Progenitor cell of endocrine pancreas (in vitro differentiated cells): ENCODE measurements around the gene MCM5. TPM values are rescaled to one million over a fixed set of nuclear protein-coding genes. Genes with fewer than 3 reads are reported as not detected.

ENCODE experiments used
- DNase-seq: peaks from one replicate; pipeline ENCODE4 v3.0.0; 2021; ENCODE audit warnings: low spot score; ENCODE audit not compliant: unreplicated experiment
- H3K27ac Mint-ChIP-seq: 2 replicates; pipeline ENCODE4 v1.8.0; 2021; ENCODE audit warnings: mild to moderate bottlenecking, moderate library complexity, mixed read lengths
- H3K27me3 Mint-ChIP-seq: 2 replicates; pipeline ENCODE4 v1.8.0; 2021; ENCODE audit warnings: mixed read lengths
- H3K36me3 Mint-ChIP-seq: 2 replicates; pipeline ENCODE4 v1.8.0; 2022; ENCODE audit warnings: mixed read lengths; ENCODE audit not compliant: insufficient read depth
- H3K4me1 Mint-ChIP-seq: 2 replicates; pipeline ENCODE4 v1.8.0; 2021; ENCODE audit warnings: low read depth, mixed read lengths
- H3K4me3 Mint-ChIP-seq: 2 replicates; pipeline ENCODE4 v1.8.0; 2021; ENCODE audit warnings: low read depth, mild to moderate bottlenecking, moderate library complexity, mixed read lengths
- H3K9me3 Mint-ChIP-seq: 2 replicates; pipeline ENCODE4 v1.8.0; 2021; ENCODE audit warnings: low read depth, mixed read lengths
- total RNA-seq: library from RNA; stranded (reverse); gene quantifications from 2 replicates; pipeline ENCODE4 v1.2.1, GENCODE V29; 2021
- TF ChIP-seq, protein P1 (sequence below): fragments of 200-600 bp; sonication (generic); IDR thresholded peaks from one replicate; pipeline ENCODE4 v1.5.0; 2021; ENCODE audit warnings: antibody characterized with exemption, mild to moderate bottlenecking; ENCODE audit not compliant: unreplicated experiment

The MCM5 gene
- total RNA-seq, 1 donor from 2014 or later: 92.8 TPM

DNA sequence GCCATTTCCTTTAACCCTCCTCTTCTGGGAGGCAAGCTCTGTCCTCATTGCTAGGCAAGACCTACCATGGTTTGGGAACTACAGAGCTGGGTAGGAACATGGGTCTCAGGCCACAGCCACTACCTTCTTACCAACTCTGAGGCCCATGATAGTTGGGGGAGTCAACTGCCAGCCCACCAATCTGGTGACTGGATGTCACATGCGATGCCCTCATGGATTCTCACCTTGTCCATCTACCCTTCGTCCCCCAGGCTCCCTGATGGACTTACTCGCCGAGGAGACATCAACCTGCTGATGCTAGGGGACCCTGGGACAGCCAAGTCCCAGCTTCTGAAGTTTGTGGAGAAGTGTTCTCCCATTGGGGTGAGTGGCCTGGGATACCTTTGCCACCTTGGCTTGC lies 13.7 kb downstream of the MCM5 start:
- Mint-ChIP-seq H3K4me3 (no peak overlapping the region), H3K27me3 (no peaks in the 10 kb centered on the region), H3K9me3 (no peaks in the 10 kb centered on the region), H3K27ac (peak overlapping the region; percentile 74), H3K4me1 (no peaks in the 10 kb centered on the region), H3K36me3 (peaks cover 18% of the 10 kb centered on the region)
- no peak for DNase-seq
- TF ChIP-seq, protein P1, sequence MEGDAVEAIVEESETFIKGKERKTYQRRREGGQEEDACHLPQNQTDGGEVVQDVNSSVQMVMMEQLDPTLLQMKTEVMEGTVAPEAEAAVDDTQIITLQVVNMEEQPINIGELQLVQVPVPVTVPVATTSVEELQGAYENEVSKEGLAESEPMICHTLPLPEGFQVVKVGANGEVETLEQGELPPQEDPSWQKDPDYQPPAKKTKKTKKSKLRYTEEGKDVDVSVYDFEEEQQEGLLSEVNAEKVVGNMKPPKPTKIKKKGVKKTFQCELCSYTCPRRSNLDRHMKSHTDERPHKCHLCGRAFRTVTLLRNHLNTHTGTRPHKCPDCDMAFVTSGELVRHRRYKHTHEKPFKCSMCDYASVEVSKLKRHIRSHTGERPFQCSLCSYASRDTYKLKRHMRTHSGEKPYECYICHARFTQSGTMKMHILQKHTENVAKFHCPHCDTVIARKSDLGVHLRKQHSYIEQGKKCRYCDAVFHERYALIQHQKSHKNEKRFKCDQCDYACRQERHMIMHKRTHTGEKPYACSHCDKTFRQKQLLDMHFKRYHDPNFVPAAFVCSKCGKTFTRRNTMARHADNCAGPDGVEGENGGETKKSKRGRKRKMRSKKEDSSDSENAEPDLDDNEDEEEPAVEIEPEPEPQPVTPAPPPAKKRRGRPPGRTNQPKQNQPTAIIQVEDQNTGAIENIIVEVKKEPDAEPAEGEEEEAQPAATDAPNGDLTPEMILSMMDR: no peak

DNA sequence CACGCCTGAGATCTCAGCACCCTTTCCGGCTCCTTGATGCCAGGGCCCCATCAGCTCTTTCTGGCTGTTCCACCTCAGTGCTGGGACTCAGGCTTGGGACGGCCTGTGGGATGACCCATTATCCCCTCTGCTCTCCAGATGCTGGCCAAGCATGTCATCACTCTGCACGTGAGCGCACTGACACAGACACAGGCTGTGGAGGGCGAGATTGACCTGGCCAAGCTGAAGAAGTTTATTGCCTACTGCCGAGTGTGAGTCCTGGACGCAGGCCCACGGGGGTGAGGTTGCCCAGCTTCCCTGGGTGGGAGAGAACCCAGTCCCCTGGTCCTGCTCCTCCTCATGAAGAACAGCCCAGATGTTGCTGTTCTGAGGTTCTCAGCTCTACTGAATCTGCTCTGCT lies 17.7 kb downstream of the MCM5 start:
- Mint-ChIP-seq H3K9me3 (no peaks in the 10 kb centered on the region), H3K27ac (no peak overlapping the region), H3K4me1 (no peaks in the 10 kb centered on the region), H3K27me3 (no peaks in the 10 kb centered on the region), H3K4me3 (no peak overlapping the region), H3K36me3 (peaks cover 12% of the 10 kb centered on the region)
- TF ChIP-seq, protein P1: no peak
- DNase-seq: no peak

DNA sequence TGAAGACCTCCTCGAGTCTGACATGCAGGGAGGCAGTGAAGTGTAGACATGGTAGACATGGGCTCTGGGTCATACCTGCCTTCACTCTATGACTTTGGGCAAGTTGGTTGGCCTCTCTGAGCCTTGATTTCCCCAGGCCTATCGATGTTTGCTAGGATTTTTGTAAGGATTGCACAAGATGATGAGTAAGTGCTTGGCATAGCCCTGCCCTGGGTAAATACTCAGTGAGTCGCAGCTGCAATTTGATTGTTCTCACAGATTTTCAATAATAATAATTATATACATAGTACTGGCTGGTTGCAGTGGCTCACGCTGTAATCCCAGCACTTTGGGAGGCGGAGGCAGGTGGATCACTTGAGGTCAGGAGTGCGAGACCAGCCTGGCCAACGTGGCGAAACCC lies 18.1 kb downstream of the MCM5 start:
- H3K27ac Mint-ChIP-seq: no peak overlapping the region
- H3K36me3 Mint-ChIP-seq: peaks cover 12% of the 10 kb centered on the region
- no peaks in the 10 kb centered on the region for H3K4me1 Mint-ChIP-seq
- H3K9me3 Mint-ChIP-seq: no peaks in the 10 kb centered on the region
- DNase-seq: no peak
- TF ChIP-seq, protein P1: no peak
- no peak overlapping the region for H3K4me3 Mint-ChIP-seq
- H3K27me3 Mint-ChIP-seq: no peaks in the 10 kb centered on the region

DNA sequence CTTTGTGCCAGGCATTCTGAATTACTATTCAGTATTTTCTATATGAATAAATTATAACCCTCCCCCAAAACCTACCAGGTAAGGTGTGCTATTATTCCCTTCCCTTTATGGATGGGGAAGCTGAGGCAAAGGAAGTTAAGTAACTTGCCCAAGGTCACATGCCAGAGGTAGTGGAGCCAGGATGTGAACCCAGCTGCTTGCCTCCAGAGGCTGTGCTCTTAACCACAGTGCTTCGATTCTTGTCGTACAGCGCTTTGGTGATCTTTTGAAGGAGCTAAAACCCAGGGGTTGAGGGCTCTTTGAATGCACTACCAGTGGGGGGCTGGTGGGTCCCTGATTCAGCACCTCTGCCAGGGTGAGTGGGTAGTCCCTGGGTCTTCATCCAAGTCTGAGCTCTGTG lies 18.8 kb downstream of the MCM5 start:
- DNase-seq: no peak
- TF ChIP-seq, protein P1: no peak
- Mint-ChIP-seq H3K4me1 (no peaks in the 10 kb centered on the region), H3K27ac (no peak overlapping the region), H3K4me3 (no peak overlapping the region), H3K27me3 (no peaks in the 10 kb centered on the region), H3K36me3 (peaks cover 12% of the 10 kb centered on the region), H3K9me3 (no peaks in the 10 kb centered on the region)

DNA sequence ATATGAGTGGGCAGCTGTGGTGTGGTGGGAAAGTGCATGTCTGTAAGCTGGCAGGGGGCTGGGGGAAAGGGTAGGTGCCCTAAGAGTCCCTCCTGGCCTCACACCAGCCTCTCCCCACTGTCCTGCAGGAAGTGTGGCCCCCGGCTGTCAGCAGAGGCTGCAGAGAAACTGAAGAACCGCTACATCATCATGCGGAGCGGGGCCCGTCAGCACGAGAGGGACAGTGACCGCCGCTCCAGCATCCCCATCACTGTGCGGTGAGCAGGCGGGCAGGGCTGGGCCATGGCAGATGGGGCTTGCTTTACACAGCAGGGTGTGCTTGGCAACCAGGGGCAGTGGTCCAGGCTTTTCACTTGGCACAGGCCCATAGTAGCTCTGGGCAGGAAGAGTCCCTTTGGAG lies 19.8 kb downstream of the MCM5 start:
- H3K27ac Mint-ChIP-seq: no peak overlapping the region
- no peaks in the 10 kb centered on the region for H3K9me3 Mint-ChIP-seq
- no peaks in the 10 kb centered on the region for H3K4me1 Mint-ChIP-seq
- DNase-seq: no peak
- H3K36me3 Mint-ChIP-seq: peaks cover 16% of the 10 kb centered on the region
- no peak overlapping the region for H3K4me3 Mint-ChIP-seq
- TF ChIP-seq, protein P1: no peak
- no peaks in the 10 kb centered on the region for H3K27me3 Mint-ChIP-seq
